ENCODE data around the gene COL23A1.

COL23A1 gene

DNA sequence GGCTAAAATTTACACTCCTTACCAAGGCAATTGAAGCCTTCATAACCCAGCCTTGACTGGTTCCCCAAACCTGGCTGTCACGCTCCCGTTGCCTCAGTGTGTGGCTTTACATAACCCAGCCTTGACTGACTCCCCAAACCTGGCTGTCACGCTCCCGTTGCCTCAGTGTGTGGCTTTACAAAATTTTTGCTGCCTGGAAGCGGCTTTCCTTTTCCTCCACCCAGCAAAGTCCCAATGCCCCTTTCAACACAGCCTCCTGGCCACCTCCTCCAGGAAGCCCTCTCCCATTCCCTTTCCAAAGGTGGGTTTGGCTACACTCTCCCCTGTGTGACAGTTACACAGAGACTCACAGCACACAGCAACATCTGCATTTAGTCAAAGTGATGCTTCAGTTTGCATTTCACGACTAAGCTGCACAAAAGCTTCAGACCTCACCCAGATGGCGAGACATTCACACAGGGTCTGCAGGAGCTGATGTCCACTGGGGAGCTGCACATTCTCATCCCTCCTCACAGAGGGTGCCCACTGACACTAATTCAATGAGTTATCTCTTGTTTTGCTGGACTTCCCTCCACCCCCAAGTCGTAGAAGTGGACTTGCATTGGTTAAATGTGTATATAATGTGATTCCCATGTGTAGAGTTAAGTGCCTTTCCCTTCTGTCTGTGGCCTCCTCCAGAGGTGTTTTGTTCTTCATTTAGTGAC, 201.0 kb downstream of the COL23A1 start:
- DNase-seq = no peak

DNA sequence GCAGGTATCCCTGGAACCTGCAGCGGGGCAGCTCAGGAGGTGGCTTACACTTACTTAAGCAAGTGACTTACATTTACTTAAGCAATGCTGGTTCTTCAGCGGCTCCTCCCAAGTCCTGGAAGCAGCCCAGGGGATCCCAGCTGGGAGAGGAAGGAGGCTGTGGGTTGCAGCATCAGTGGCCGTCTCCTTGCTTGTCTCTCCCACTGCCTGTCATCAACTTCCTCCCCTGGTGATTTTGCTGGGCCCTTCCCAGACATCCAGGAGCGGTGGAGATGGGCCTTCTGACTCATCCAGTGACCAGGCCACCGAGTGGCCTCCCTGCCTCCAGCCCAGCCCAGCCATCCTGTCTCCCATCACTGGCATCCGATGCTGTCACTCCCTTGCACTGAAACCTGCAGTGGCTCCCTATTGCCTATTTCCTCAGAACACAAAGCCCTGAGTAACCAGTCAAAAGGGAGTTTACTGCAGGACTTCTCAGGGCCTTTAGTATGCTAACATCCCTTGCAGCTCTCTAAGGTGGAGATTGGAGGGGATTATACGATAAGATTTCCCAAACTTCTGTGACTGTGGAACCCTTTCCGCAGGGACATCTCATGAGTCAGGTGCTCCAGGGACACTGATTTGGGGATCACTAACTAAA, 201.7 kb downstream of the COL23A1 start:
- DNase-seq = no peak

- DNase-seq = no peak
Observed at GRCh38 chr5:178387856-178388190, 202.4 kb downstream of the COL23A1 start.

DNA sequence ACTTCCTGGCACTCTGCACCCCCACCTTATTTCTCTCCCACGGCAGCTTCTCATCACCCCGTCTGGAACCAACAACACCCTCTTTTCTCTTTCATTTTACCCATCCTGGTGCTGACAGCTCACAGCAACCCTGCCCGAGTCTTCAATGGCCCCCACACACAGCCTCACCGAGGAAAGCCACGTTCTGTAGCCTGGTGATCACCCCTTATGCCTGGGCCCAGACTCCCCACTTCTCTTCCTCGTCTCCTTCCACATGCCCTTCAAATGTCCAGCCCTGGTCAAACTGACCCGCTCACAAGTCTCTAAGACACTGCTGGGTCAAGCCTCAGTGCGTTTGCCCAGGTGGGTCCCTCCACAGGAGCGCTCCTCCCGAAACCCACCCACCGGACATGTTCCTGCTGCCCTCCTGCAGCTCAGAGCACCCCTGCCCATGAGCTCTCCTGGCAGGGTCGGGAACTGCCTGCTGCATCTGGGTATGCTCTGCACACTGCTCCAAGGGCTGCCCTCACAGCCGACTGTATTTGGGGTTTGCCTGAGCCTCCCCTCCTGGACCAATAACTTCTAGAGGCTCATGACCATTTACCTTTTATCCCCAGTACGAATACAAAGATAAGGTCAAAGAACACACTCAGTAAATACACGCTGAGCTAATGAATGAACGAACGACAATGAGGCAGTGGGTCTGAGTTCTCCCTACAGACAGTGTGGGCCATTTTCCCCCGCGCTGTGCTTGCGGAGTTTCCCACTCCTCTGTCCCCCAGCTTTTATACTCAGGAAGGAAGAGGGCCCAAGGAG, 202.9 kb downstream of the COL23A1 start:
- DNase-seq = no peak

DNA sequence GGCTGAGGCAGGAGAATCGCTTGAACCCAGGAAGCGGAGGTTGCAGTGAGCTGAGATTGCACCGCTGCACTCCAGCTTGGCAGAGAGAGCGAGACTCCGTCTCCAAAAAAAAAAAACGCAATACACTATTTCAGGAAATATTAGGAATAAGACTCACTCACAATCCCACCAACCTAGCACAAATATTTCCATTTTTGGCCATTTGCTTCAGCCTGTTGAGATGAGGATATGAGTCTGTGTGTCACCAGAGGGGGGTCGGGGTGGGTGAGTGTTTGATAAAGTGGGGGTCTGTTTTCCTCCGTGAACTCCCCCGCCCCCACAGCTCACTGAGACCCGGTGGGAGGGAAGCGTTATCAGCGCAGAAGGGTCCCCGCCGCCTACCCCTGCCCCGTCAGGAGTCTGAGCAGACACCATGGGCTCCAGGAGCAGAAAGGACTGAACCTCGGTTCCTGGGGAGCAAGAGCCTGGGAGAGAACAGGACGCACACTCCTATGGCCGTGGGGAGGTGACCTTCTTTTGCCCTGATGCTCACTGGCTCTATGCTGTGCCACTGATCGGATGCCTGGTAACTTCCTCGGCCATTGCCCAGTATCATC, 203.8 kb downstream of the COL23A1 start:
- no peak for DNase-seq

- no peak for DNase-seq
Observed at GRCh38 chr5:178385496-178385890, 204.7 kb downstream of the COL23A1 start.

DNA sequence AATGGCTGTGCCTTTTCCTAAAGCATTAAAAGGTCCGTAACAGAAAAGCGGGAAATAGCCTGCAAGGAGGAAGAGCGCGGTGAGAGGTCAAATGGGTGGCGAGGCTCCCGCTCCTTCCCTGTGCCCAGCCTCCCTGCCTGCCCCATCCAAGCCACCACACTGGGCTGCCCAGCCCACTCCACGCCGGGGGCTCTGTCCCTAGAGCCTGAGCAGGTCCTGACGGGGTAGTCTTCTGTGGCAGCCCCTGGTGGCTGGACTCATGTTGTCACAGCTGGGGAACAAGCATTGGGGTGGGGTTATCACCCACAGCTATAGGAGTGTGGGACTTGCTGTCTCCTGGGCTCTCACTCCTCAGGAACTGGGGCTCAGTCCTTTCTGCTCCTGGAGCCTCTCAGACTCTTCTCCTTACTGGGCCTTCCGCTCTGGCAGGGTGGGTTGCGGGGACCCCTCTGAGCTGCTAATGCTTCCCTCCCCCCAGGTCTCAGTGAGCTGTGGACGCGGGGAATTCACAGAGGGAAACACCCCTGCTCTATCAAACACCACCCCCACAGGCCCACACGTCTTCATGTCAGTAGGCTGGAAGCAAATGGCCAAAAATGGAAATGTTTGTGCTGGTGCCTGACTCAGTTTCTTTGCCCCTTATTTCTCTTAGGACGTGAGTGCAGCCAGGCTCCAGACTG, 205.2 kb downstream of the COL23A1 start:
- no peak for DNase-seq

- DNase-seq = no peak
Observed at GRCh38 chr5:178383919-178384815, 206.0 kb downstream of the COL23A1 start.

- DNase-seq = no peak
Observed at GRCh38 chr5:178383301-178383918, 206.8 kb downstream of the COL23A1 start.

- DNase-seq = no peak
Observed at GRCh38 chr5:178382754-178383164, 207.4 kb downstream of the COL23A1 start.

DNA sequence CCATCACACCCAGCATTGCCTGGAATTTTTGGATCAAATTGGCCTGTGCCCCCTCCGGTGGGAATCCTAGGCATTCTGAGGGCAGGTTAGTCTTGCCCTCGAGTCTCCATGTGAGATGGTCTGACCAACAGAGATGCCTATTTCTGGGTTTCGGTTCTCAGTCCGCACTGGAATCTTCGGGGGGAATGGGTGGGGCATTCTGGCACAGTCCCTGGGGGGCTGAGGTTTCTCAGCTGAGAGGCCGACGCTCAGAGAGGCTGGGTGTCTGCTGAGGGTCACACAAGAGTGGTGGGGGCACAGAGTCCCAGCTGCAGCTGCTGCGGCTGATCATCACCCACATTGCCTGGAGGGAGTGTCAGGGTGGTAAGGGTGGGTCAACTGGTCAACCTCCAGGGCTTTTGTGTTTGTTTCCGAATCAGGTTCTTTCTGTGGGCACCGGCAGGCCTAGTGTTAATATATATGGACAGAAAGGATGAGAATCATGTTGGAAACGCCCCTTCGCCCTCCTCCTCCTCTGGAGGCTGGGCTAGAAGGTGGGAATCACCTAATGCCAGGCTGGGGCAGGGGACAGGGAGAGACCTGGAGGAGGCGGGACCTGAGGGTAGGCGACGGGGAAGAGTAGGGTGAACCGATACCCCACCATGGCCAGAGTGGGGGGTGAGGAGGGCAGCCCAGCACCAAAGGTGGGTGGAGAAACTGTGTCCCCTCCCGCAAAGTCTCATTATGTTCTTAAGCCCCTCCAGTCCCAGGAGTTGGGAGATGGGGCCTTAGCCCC, 208.1 kb downstream of the COL23A1 start:
- DNase-seq = no peak

DNA sequence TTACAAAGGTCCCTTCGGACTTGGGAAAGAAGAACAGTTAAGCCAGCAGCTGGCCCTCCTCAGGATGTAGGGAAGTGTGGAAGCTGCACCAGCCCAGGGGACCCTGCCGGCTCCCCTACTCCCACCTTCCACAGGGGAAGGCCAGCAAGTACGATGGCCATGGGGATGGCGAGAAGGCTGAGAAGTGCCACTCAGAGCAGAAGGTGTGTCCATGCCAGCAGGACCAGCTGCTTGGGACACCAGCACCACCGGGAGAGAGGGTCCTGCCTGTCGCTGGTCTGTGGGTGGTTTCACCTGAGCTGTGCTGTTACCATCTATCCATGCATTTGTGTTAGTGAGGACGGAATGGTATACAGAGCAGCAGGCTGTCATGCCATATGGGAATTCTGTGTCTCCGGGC, 209.0 kb downstream of the COL23A1 start:
- no peak for DNase-seq

GRCh38 chr5:178380541-178381074, 209.6 kb downstream of the COL23A1 start:
- no peak for DNase-seq

GRCh38 chr5:178380086-178380485, 210.1 kb downstream of the COL23A1 start:
- no peak for DNase-seq

- DNase-seq = no peak
Observed at GRCh38 chr5:178378527-178379484, 211.4 kb downstream of the COL23A1 start.

DNA sequence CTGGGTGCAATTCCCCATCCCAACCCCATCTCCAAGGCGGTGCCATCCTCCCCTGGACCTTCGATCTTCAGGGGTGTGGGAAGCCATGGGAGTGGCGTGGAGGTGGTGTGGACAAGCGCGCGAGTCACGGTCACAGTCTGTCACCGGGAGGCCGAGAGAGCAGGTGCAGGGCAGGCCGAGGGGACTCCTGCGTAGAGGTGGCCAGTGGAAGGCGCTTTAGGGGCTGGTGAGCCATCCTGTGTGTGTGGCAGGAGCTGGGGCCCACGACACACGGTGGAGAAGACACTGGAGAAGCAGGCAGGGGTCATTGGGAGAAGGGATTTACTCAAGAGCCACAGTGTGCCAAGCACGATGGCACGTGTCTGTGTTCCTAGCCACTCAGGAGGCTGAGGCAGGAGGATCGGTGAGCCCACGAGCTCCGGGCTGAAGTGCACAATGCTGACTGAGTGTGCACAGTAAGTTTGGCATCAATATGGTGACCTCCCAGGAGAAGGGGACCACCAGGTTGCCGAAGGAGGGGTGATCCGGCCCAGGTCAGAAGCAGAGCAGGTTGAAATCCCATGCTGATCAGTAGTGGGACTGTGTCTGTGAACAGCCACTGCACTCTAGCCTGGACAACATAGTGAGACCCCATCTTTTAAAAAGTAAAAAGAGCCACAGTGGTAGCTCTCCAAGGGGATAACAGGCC, 212.5 kb downstream of the COL23A1 start:
- DNase-seq = no peak

- no peak for DNase-seq
Observed at GRCh38 chr5:178376921-178377582, 213.1 kb downstream of the COL23A1 start.

DNA sequence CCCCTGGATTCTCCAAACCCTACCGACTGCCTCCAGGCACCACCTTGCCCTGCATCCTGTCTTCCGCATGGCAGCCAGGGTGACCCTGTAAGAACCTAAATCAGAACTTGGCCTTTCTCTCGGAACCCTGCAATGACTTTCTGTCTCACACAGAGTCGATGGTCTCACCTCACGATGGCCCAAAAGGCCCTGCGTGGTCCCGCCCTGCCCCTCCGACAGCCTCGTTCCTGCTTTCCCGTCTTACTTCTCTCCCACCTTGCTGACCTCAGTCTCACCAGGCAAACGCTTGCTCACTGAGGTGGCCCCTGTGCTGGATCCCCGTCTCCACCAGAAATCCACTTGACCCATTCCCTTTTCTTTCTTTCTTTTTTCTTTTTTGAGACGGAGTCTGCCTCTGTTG, 214.8 kb downstream of the COL23A1 start:
- no peak for DNase-seq
